Testis (tissue), 3 donors: ENCODE measurements around the gene STK32A. TPM values are rescaled to one million over a fixed set of nuclear protein-coding genes. Genes with fewer than 3 reads are reported as not detected.

ENCODE experiments used
- DNase-seq: peaks from one replicate; pipeline ENCODE4 v3.0.0-alpha.2; 2019
- H3K27ac ChIP-seq, 2 donors: fragments of 200-600 bp; sonication (generic); one replicate each; pipeline ENCODE4 v1.5.1; 2019
- H3K27me3 ChIP-seq: fragments of 200-600 bp; sonication (generic); one replicate; pipeline ENCODE4 v1.5.1; 2019
- H3K36me3 ChIP-seq: fragments of 200-600 bp; sonication (generic); one replicate; pipeline ENCODE4 v1.5.1; 2017; ENCODE audit warnings: low read depth; ENCODE audit errors: missing control alignments
- H3K4me1 ChIP-seq: fragments of 200-600 bp; sonication (generic); one replicate; pipeline ENCODE4 v1.5.1; 2019
- H3K4me3 ChIP-seq, 2 donors: fragments of 200-600 bp; sonication (generic); one replicate each; pipeline ENCODE4 v1.5.1; 2017 to 2019
- H3K9me3 ChIP-seq: fragments of 200-600 bp; sonication (generic); one replicate; pipeline ENCODE4 v1.5.1; 2017
- CTCF ChIP-seq, 3 experiments: fragments of 450-650 bp in 2 of 3; fragments of 200-600 bp in 1 of 3; sonication (generic) in 1 of 3; IDR thresholded peaks; one replicate each; pipeline ENCODE4 v1.5.1; 2016 to 2019; ENCODE audit warnings: antibody characterized with exemption in 3 of 3, mild to moderate bottlenecking in 2 of 3, moderate library complexity in 1 of 3
- POLR2A ChIP-seq: fragments of 450-650 bp; IDR thresholded peaks from one replicate; pipeline ENCODE4 v1.6.1; 2017; ENCODE audit warnings: antibody characterized with exemption, mild to moderate bottlenecking, moderate library complexity
- WGBS, 2 donors: methylation state at CpG; one replicate each; pipeline ENCODE4 v1.1.5; 2018; 5-methylcytosine and 5-hydroxymethylcytosine counted together
- intact Hi-C: fragments of 100-400 bp; cut with DNase I; formaldehyde crosslinking; loops from one replicate; pipeline ENCODE4 v1.15.1; 2023; ENCODE audit warnings: low total_unique reads
- polyA plus RNA-seq: library from polyadenylated mRNA; stranded (reverse); fragments of 350-450 nt; fragmentation: Illumina TruSeq; extraction: RNeasy Lipid Tissue Mini Kit (QIAGEN cat#74804); gene quantifications from one replicate; pipeline ENCODE4 v1.2.3, GENCODE V29; 2014; ENCODE audit warnings: low read depth, low replicate concordance; ENCODE audit not compliant: insufficient read depth
- total RNA-seq, 2 donors: library from RNA; depleted of rRNA; stranded (reverse); fragments of >200 nt; gene quantifications; one replicate each; pipeline ENCODE4 v1.2.3, GENCODE V29; 2016

Gene STK32A
- total and polyA plus RNA-seq, 3 donors from 2014 or later = 3.9 to 7.9 (median 6.0) TPM

- DNase-seq = no peak
- WGBS, 2 donors = 92 to 94% methylated on average over 2 of the region's 2 CpGs
- no peak overlapping the region for H3K4me3 ChIP-seq
- H3K4me1 ChIP-seq = no peaks in the 10 kb centered on the region
- no peaks in the 10 kb centered on the region for H3K27me3 ChIP-seq
- H3K36me3 ChIP-seq = no peaks in the 10 kb centered on the region
- H3K9me3 ChIP-seq = no peaks in the 10 kb centered on the region
- intact Hi-C loops = no loop called here
- TF ChIP-seq POLR2A (no peak), CTCF (IDR thresholded peaks at IDR 0.05) (no peak)
- H3K27ac ChIP-seq = no peak overlapping the region
These were observed 69.2 kb downstream of the STK32A start for GRCh38 chr5:147303976-147304375.

- H3K9me3 ChIP-seq = no peaks in the 10 kb centered on the region
- H3K4me3 ChIP-seq = no peak overlapping the region
- H3K4me1 ChIP-seq = no peaks in the 10 kb centered on the region
- TF ChIP-seq CTCF (IDR thresholded peaks at IDR 0.05) (no peak), POLR2A (no peak)
- intact Hi-C loops = no loop called here
- H3K27ac ChIP-seq = no peak overlapping the region
- no peak for DNase-seq
- H3K36me3 ChIP-seq = no peaks in the 10 kb centered on the region
- no peaks in the 10 kb centered on the region for H3K27me3 ChIP-seq
- 63 to 71% methylated on average over 9 of the region's 9 CpGs for WGBS, 2 donors
These were observed 70.3 kb downstream of the STK32A start for GRCh38 chr5:147305147-147305546.

GRCh38 chr5:147306351-147306750 lies 71.5 kb downstream of the STK32A start:
- intact Hi-C loops = no loop called here
- DNase-seq = no peak
- H3K9me3 ChIP-seq = no peaks in the 10 kb centered on the region
- H3K4me3 ChIP-seq = no peak overlapping the region
- H3K27ac ChIP-seq = no peak overlapping the region
- H3K27me3 ChIP-seq = no peaks in the 10 kb centered on the region
- H3K4me1 ChIP-seq = no peaks in the 10 kb centered on the region
- TF ChIP-seq POLR2A (no peak), CTCF (IDR thresholded peaks at IDR 0.05) (no peak)
- H3K36me3 ChIP-seq = no peaks in the 10 kb centered on the region

- no peak overlapping the region for H3K27ac ChIP-seq
- intact Hi-C loops = no loop called here
- no peak for DNase-seq
- WGBS, 2 donors = 84% methylated on average over 4 of the region's 4 CpGs
- H3K9me3 ChIP-seq = no peaks in the 10 kb centered on the region
- no peaks in the 10 kb centered on the region for H3K27me3 ChIP-seq
- H3K4me1 ChIP-seq = no peaks in the 10 kb centered on the region
- TF ChIP-seq CTCF (IDR thresholded peaks at IDR 0.05) (no peak), POLR2A (no peak)
- H3K36me3 ChIP-seq = no peaks in the 10 kb centered on the region
- H3K4me3 ChIP-seq = no peak overlapping the region
These were observed 72.3 kb downstream of the STK32A start for GRCh38 chr5:147307170-147307569.

GRCh38 chr5:147309621-147310020 lies 74.8 kb downstream of the STK32A start:
- Histone ChIP-seq H3K36me3 (no peaks in the 10 kb centered on the region), H3K27me3 (no peaks in the 10 kb centered on the region), H3K4me1 (no peaks in the 10 kb centered on the region), H3K4me3 (no peak overlapping the region), H3K27ac (no peak overlapping the region), H3K9me3 (no peaks in the 10 kb centered on the region)
- intact Hi-C loops = no loop called here
- DNase-seq = no peak
- TF ChIP-seq CTCF (IDR thresholded peaks at IDR 0.05) (no peak), POLR2A (no peak)
- 63 to 64% methylated on average over 4 of the region's 4 CpGs for WGBS, 2 donors
